H1 (cell line): Measurements from ENCODE around the gene CAD. TPM values are rescaled to one million over a fixed set of nuclear protein-coding genes. Genes with fewer than 3 reads are reported as not detected.
A peak's percentile ranks its signal among the peaks of the same experiment; 100 is the strongest.

Experiments used
- CTCF ChIA-PET: fragments of 300-600 bp; sonication (Branson Sonifier 250); formaldehyde crosslinking; loops from one replicate; lab custom pipeline; 2021; ENCODE audit not compliant: partially characterized antibody; lab: Charles Lee
- POLR2A ChIA-PET: fragments of 300-600 bp; sonication (Branson Sonifier 250); formaldehyde crosslinking; loops from one replicate; lab custom pipeline; 2021; ENCODE audit warnings: inconsistent platforms; ENCODE audit not compliant: partially characterized antibody; lab: Charles Lee
- DNase-seq, 2 experiments: peaks; one replicate each; pipeline versions ENCODE4 v3.0.0 to v3.0.0-alpha.2; 2010 to 2022; ENCODE audit warnings: low spot score in 2 of 2, low read depth in 1 of 2, mixed read lengths in 1 of 2
- FAIRE-seq: peaks from 2 replicates; lab custom pipeline; 2011; peaks lifted over from hg19 to GRCh38; lab: Jason Lieb, UNC
- H2AFZ ChIP-seq: 2 replicates; pipeline ENCODE4 v1.8.1; 2012; ENCODE audit warnings: low read length, inconsistent platforms
- H2AK5ac ChIP-seq: 2 replicates; pipeline ENCODE4 v1.6.1; 2013; ENCODE audit warnings: low read depth, low read length
- H2BK120ac ChIP-seq: replicated peaks from 2 replicates; pipeline ENCODE3; 2013; ENCODE audit warnings: low read depth, low read length, inconsistent platforms
- H2BK12ac ChIP-seq: 2 replicates; pipeline ENCODE4 v1.6.1; 2013; ENCODE audit warnings: low read depth, low read length
- H2BK15ac ChIP-seq: 2 replicates; pipeline ENCODE4 v1.6.1; 2013; ENCODE audit warnings: low read length
- H2BK20ac ChIP-seq: 2 replicates; pipeline ENCODE4 v1.6.1; 2013; ENCODE audit warnings: low read length
- H2BK5ac ChIP-seq: 2 replicates; pipeline ENCODE4 v1.6.1; 2013; ENCODE audit warnings: low read depth, low read length
- H3K14ac ChIP-seq: 2 replicates; pipeline ENCODE4 v1.6.1; 2013; ENCODE audit warnings: inconsistent platforms; ENCODE audit not compliant: insufficient read length
- H3K18ac ChIP-seq: 2 replicates; pipeline ENCODE4 v1.6.1; 2013; ENCODE audit warnings: low read length; ENCODE audit errors: extremely low read depth
- H3K23ac ChIP-seq: 2 replicates; pipeline ENCODE4 v1.6.1; 2013; ENCODE audit warnings: inconsistent platforms; ENCODE audit not compliant: insufficient read length
- H3K23me2 ChIP-seq: 2 replicates; pipeline ENCODE4 v1.6.1; 2013; ENCODE audit warnings: low read depth, low read length
- H3K27ac ChIP-seq: 2 replicates; pipeline ENCODE4 v1.6.1; 2011; ENCODE audit warnings: low read depth, low read length, inconsistent platforms
- H3K27me3 ChIP-seq, 4 experiments: replicated peaks in 1 of 4; 1 replicate in 1 of 4; 2 replicates in 3 of 4; pipeline versions ENCODE4 v1.6.1 to v1.8.1; 2011 to 2013; ENCODE audit warnings: low read length in 3 of 4, mild to moderate bottlenecking in 3 of 4, inconsistent platforms in 2 of 4, mixed read lengths in 2 of 4, moderate library complexity in 1 of 4; ENCODE audit not compliant: control insufficient read depth in 3 of 4, insufficient read depth in 3 of 4; ENCODE audit errors: extremely low read depth in 1 of 4
- H3K36me3 ChIP-seq, 4 experiments: 2 replicates each; pipeline versions ENCODE4 v1.6.1 to v1.8.1; 2011 to 2013; ENCODE audit warnings: mild to moderate bottlenecking in 4 of 4, low read length in 3 of 4, moderate library complexity in 2 of 4, control low read depth in 1 of 4, inconsistent platforms in 1 of 4; ENCODE audit not compliant: insufficient read depth in 4 of 4, control insufficient read depth in 2 of 4
- H3K4ac ChIP-seq: replicated peaks from 2 replicates; pipeline ENCODE3; 2013; ENCODE audit warnings: low read length, low read depth, mixed read lengths, inconsistent platforms; ENCODE audit not compliant: insufficient read length
- H3K4me1 ChIP-seq, 4 experiments: replicated peaks in 1 of 4; 1 replicate in 1 of 4; 2 replicates in 3 of 4; pipeline versions ENCODE4 v1.6.1 to v1.8.1; 2011 to 2013; ENCODE audit warnings: low read length in 3 of 4, inconsistent platforms in 2 of 4, mixed read lengths in 1 of 4; ENCODE audit not compliant: insufficient read depth in 4 of 4, control insufficient read depth in 3 of 4
- H3K4me2 ChIP-seq, 2 experiments: 2 replicates each; pipeline versions ENCODE4 v1.6.1 to v1.8.1; 2011 to 2013; ENCODE audit warnings: low read depth in 2 of 2, low read length in 2 of 2, control low read depth in 1 of 2, inconsistent platforms in 1 of 2, mild to moderate bottlenecking in 1 of 2; ENCODE audit not compliant: insufficient read depth in 1 of 2
- H3K4me3 ChIP-seq, 4 experiments: fragments of 200-600, 300-600 bp in 1 of 4; sonication (generic), shearing (Covaris generic), sonication (Bioruptor Twin) in 1 of 4; 2 replicates each; pipeline versions ENCODE4 v1.5.1 to v1.8.1; 2011 to 2016; ENCODE audit warnings: low read length in 4 of 4, low read depth in 3 of 4, control low read depth in 2 of 4, inconsistent platforms in 2 of 4, mild to moderate bottlenecking in 2 of 4, mixed read lengths in 1 of 4, moderate library complexity in 1 of 4; ENCODE audit not compliant: insufficient read depth in 2 of 4; ENCODE audit errors: extremely low read depth in 1 of 4
- H3K56ac ChIP-seq: replicated peaks from 2 replicates; pipeline ENCODE3; 2013; ENCODE audit warnings: low read depth, mild to moderate bottlenecking, mixed read lengths, low read length, inconsistent platforms; ENCODE audit not compliant: insufficient read length
- H3K79me1 ChIP-seq: 2 replicates; pipeline ENCODE4 v1.6.1; 2013; ENCODE audit warnings: low read depth, low read length, control low read depth
- H3K79me2 ChIP-seq, 2 experiments: 2 replicates each; pipeline versions ENCODE4 v1.6.1 to v1.8.1; 2012 to 2013; ENCODE audit warnings: low read length in 2 of 2, mild to moderate bottlenecking in 2 of 2, inconsistent platforms in 1 of 2; ENCODE audit not compliant: insufficient read depth in 2 of 2, control insufficient read depth in 1 of 2
- H3K9ac ChIP-seq, 4 experiments: replicated peaks in 1 of 4; 1 replicate in 1 of 4; 2 replicates in 3 of 4; pipeline versions ENCODE4 v1.6.1 to v1.8.1; 2011 to 2013; ENCODE audit warnings: low read depth in 3 of 4, low read length in 3 of 4, control low read depth in 2 of 4, mild to moderate bottlenecking in 2 of 4, moderate library complexity in 2 of 4, inconsistent platforms in 1 of 4; ENCODE audit errors: extremely low read depth in 1 of 4
- H3K9me3 ChIP-seq, 2 experiments: 2 replicates each; pipeline versions ENCODE4 v1.6.1 to v1.8.1; 2012 to 2013; ENCODE audit warnings: mild to moderate bottlenecking in 2 of 2, moderate library complexity in 2 of 2, control low read depth in 1 of 2, inconsistent platforms in 1 of 2, low read depth in 1 of 2, low read length in 1 of 2, mixed read lengths in 1 of 2; ENCODE audit not compliant: insufficient read depth in 2 of 2
- H4K20me1 ChIP-seq, 2 experiments: replicated peaks in 1 of 2; 2 replicates each; pipeline versions ENCODE3 to v1.8.1; 2011 to 2013; ENCODE audit warnings: inconsistent platforms in 2 of 2, low read length in 2 of 2, mild to moderate bottlenecking in 1 of 2; ENCODE audit not compliant: insufficient read depth in 2 of 2, control insufficient read depth in 1 of 2
- H4K5ac ChIP-seq: 2 replicates; pipeline ENCODE4 v1.6.1; 2013; ENCODE audit warnings: low read length, low read depth, mixed read lengths, inconsistent platforms; ENCODE audit not compliant: insufficient read length
- H4K8ac ChIP-seq: 2 replicates; pipeline ENCODE4 v1.8.0; 2013; ENCODE audit warnings: mild to moderate bottlenecking, moderate library complexity, low read length, inconsistent platforms; ENCODE audit not compliant: insufficient read depth; ENCODE audit errors: extremely low read depth
- H4K91ac ChIP-seq: replicated peaks from 2 replicates; pipeline ENCODE3; 2013; ENCODE audit warnings: low read length, mixed read lengths, inconsistent platforms; ENCODE audit not compliant: insufficient read length
- CBX5 ChIP-seq: fragments of 300-800, 300-1000 bp; sonication (generic); IDR thresholded peaks from 2 replicates; pipeline ENCODE4 v1.7.1; 2016; ENCODE audit warnings: antibody characterized with exemption, low read length, low read depth
- TAF1 ChIP-seq: IDR thresholded peaks from 2 replicates; pipeline ENCODE4 v1.6.1; 2011; ENCODE audit warnings: mild to moderate bottlenecking, low read depth, low read length
- WGBS, 2 experiments: shearing (Covaris generic) in 1 of 2; methylation state at CpG; one replicate each; pipeline versions ENCODE4 v1.1.6 to v1.1.7; 2013 to 2015; ENCODE audit warnings: low lambda C conversion rate in 2 of 2, mixed read lengths in 2 of 2, inconsistent platforms in 1 of 2, low coverage in 1 of 2, missing lambda C conversion rate in 1 of 2; ENCODE audit not compliant: insufficient replicate concordance in 2 of 2, insufficient coverage in 1 of 2, insufficient read length in 1 of 2; ENCODE audit errors: extremely low coverage in 1 of 2, missing lambda C conversion rate in 1 of 2; 5-methylcytosine and 5-hydroxymethylcytosine counted together
- polyA plus RNA-seq, 7 experiments: library from polyadenylated mRNA; depleted of rRNA in 3 of 7; stranded (reverse) in 5 of 7; unstranded in 2 of 7; fragments of >200 nt in 5 of 7; fragments of 200-250 nt in 2 of 7; gene quantifications; 1 replicate in 5 of 7; 2 replicates in 1 of 7; 4 replicates in 1 of 7; pipeline versions ENCODE4 v1.2.1 to v1.2.3, GENCODE V29; 2011 to 2013; ENCODE audit warnings: missing spikeins in 2 of 7, mixed read lengths in 2 of 7
- total RNA-seq: library from RNA; stranded (reverse); fragmentation: NEBNext Ultra II Directional; extraction: Animal tissue kit (Norgen Biotek cat#: 25700); gene quantifications from 2 replicates; pipeline ENCODE4 v1.2.1, GENCODE V29; 2021

Gene CAD
- total and polyA plus RNA-seq, 2 of the 8 experiments (the other 6 are each of a cell fraction or from before 2014, with no cell fraction given): 130 to 146 TPM

GRCh38 chr2:27281442-27281841, 64.3 kb downstream of the CAD start:
- no peak overlapping the region for H3K14ac ChIP-seq
- H3K4me2 ChIP-seq: peak overlapping the region in 1 of 2 experiments; percentile 76; a peak in 2 of 4 replicates
- no peak overlapping the region for H3K27ac ChIP-seq
- H2BK5ac ChIP-seq: no peak overlapping the region
- DNase-seq (no peak), FAIRE-seq (no peak)
- H3K4me3 ChIP-seq: peak overlapping the region in 1 of 4 experiments; percentile 43; a peak in 1 of 8 replicates
- H3K23me2 ChIP-seq: peaks cover 3% of the 10 kb centered on the region
- no peak overlapping the region for H3K23ac ChIP-seq
- no peaks in the 10 kb centered on the region for H3K36me3 ChIP-seq
- no peak overlapping the region for H2AFZ ChIP-seq
- H4K5ac ChIP-seq: no peak overlapping the region
- H4K91ac ChIP-seq: no peak overlapping the region
- H2BK20ac ChIP-seq: no peak overlapping the region
- no peak overlapping the region for H2BK12ac ChIP-seq
- no peaks in the 10 kb centered on the region for H3K79me1 ChIP-seq
- H3K9ac ChIP-seq: no peak overlapping the region
- no peak overlapping the region for H3K56ac ChIP-seq
- H2BK15ac ChIP-seq: no peak overlapping the region
- ChIA-PET POLR2A (interaction anchor here (1.1 to 11.9 kb wide), 17 partner anchors 9 to 177 kb away, joined by 3 to 149 read pairs (median 6); partner anchors contain the start of genes ATRAID, GTF3C2, MPV17 and SLC30A3), CTCF (interaction anchor here (0.8 to 20.2 kb wide), 26 partner anchors 8 to 256 kb away, joined by 3 to 413 read pairs (median 5); partner anchors contain the start of genes CAD, SLC30A3 and UCN)
- H2BK120ac ChIP-seq: peak overlapping the region; percentile 33
- no peak overlapping the region for H2AK5ac ChIP-seq
- no peaks in the 10 kb centered on the region for H3K79me2 ChIP-seq
- WGBS, 2 experiments: 89% methylated on average over 3 of the region's 3 CpGs; no CpG with 5 or more reads in 1 of the 2 experiments
- H3K4ac ChIP-seq: no peak overlapping the region
- no peak for TF ChIP-seq TAF1
- no peak for TF ChIP-seq CBX5
- H4K20me1 ChIP-seq: no peaks in the 10 kb centered on the region
- peaks cover 0 to 4% (median 0%) of the 10 kb centered on the region in 4 experiments; a peak in 1 of 7 replicates for H3K27me3 ChIP-seq
- H3K9me3 ChIP-seq: no peaks in the 10 kb centered on the region
- no peak overlapping the region for H4K8ac ChIP-seq
- peaks cover 4 to 15% (median 13%) of the 10 kb centered on the region in 4 experiments for H3K4me1 ChIP-seq
- H3K18ac ChIP-seq: no peak overlapping the region
